ENCODE measurements around the gene PRDM2.

Gene PRDM2

DNA sequence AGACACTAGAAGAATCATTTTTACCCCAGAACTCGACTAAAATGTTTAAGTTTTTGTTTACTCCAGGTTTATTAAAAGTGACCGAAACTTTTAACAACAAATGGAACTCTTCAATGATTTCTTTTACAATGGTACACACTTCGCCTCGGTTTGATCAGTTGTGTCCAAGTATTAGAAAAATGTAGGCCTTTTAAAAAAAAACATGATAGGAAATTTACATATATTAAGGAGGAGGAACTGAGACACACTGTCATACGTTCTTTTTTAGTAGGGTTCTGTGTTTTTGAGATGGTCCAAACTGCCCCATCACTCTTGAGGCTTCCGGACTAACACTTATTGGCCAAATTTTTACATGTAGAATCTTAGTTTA lies 1.3 kb downstream of the PRDM2 start:
- Histone ChIP-seq H3K27ac (no peak overlapping the region), H3K9me3 (ENCODE audit: severe bottlenecking) (peaks cover 19% of the 10 kb centered on the region), H3K4me3 (ENCODE audit: low read depth, low read length) (no peak overlapping the region), H3K36me3 (no peaks in the 10 kb centered on the region), H3K27me3 (ENCODE audit: insufficient read depth, low read depth, severe bottlenecking) (no peaks in the 10 kb centered on the region)
- DNase-seq, result no peak
- TF ChIP-seq, protein P1, sequence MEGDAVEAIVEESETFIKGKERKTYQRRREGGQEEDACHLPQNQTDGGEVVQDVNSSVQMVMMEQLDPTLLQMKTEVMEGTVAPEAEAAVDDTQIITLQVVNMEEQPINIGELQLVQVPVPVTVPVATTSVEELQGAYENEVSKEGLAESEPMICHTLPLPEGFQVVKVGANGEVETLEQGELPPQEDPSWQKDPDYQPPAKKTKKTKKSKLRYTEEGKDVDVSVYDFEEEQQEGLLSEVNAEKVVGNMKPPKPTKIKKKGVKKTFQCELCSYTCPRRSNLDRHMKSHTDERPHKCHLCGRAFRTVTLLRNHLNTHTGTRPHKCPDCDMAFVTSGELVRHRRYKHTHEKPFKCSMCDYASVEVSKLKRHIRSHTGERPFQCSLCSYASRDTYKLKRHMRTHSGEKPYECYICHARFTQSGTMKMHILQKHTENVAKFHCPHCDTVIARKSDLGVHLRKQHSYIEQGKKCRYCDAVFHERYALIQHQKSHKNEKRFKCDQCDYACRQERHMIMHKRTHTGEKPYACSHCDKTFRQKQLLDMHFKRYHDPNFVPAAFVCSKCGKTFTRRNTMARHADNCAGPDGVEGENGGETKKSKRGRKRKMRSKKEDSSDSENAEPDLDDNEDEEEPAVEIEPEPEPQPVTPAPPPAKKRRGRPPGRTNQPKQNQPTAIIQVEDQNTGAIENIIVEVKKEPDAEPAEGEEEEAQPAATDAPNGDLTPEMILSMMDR (IDR thresholded peaks at IDR 0.05; ENCODE audit: low read depth, low read length), result no peak

DNA sequence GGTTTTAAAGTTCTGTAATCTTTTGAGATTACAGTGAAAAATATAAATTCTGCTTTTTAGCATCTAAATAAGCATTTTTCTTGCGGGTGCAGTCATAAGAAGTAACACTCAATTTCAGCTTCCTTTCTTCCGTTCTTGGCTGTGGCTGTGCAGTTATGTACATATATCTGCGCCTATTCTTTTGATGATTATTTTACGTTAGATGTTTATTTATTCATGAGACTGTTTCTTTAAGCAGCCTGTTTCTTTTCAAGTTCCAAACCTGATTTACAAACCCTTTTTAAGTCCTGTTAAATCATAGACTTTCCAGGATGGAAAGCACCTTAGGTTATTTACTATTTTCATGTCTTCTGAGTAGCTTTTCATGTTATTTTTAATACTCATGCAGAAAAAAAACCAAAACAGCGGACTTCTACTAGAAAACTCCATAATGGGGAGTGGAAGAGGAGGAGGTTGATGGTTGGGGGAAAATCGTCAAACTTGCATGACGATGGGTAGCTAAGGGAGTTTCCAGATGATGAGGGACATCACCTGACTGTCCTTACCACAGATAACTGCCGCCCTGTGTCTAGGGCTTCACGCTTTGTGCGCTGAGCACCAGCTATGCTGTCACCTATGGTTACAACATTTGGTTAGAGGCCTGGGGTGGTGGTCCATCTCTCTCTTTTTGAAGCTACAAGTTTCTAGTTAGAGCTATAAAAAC lies 2.6 kb downstream of the PRDM2 start:
- TF ChIP-seq, protein P1 (IDR thresholded peaks at IDR 0.05; ENCODE audit: low read depth, low read length), result no peak
- Histone ChIP-seq H3K36me3 (no peaks in the 10 kb centered on the region), H3K27ac (no peak overlapping the region), H3K9me3 (ENCODE audit: severe bottlenecking) (peaks cover 16% of the 10 kb centered on the region), H3K27me3 (ENCODE audit: insufficient read depth, low read depth, severe bottlenecking) (no peaks in the 10 kb centered on the region), H3K4me3 (ENCODE audit: low read depth, low read length) (no peak overlapping the region)
- DNase-seq, result no peak

DNA sequence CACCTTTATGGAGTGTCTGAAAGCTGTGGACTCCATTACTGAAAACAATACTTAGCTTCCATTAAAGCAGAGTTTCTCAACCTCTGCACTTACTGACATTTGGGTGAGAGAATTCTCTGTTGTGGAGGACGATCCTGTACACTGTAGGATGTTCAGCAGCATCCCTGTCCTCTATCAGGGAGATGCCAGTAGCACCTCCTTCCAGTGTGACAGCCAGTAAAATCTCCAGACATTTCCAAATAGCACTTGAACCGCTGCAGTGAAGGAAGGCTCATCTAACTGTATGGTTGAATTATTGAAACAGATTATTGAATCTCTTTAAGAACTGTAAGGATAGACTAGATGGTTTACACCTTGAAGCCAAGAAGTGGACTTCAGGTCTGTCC lies 3.1 kb downstream of the PRDM2 start:
- TF ChIP-seq, protein P1 (IDR thresholded peaks at IDR 0.05; ENCODE audit: low read depth, low read length), result no peak
- no peak overlapping the region for H3K4me3 ChIP-seq (ENCODE audit: low read depth, low read length)
- peaks cover 14% of the 10 kb centered on the region for H3K9me3 ChIP-seq (ENCODE audit: severe bottlenecking)
- H3K27me3 ChIP-seq (ENCODE audit: insufficient read depth, low read depth, severe bottlenecking), result no peaks in the 10 kb centered on the region
- no peaks in the 10 kb centered on the region for H3K36me3 ChIP-seq
- H3K27ac ChIP-seq, result no peak overlapping the region
- no peak for DNase-seq

DNA sequence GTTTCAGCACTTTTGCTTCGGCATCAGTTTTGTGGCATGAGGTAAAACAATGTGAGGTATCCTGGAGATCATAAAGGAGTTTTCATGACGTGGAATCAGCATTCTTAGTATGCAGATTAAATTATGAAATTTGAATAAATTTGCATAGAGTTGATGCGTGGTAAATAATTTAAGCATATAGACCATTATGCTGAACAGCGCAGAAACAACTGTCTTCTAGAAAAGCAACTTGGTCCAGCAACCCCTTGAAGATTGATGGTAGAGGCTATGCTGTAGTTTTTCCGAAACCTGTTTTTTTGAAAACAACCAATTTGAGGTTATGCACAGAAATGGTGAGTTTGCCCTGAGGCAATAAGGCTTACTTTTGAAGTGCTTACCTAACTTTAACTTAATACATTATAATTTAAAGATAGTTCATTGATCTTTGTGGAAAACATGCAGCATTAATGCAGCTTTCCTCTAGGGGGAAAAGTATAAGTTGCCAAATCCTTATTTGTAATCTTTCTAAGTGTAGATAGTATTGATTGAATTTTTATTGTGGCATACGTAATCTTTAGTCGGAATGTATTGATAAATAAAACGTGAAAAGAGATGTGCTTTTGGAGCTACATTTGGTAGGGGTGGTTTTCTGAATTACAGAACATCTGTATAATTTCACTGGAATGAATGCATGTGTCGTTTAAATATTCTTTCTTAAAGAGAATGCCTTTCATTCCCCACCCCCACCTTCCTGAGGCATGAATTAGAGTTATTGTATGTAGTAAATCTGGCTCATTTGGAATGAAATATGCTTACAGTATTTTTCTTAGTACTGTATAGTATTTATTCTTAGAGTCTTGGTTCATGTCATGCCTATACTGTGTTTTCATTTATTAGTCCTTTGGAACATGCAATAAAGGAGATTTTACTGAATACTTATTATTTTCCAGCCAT lies 3.8 kb downstream of the PRDM2 start:
- Histone ChIP-seq H3K27me3 (ENCODE audit: insufficient read depth, low read depth, severe bottlenecking) (no peaks in the 10 kb centered on the region), H3K9me3 (ENCODE audit: severe bottlenecking) (peaks cover 7% of the 10 kb centered on the region), H3K4me3 (ENCODE audit: low read depth, low read length) (no peak overlapping the region), H3K27ac (no peak overlapping the region), H3K36me3 (no peaks in the 10 kb centered on the region)
- TF ChIP-seq, protein P1 (IDR thresholded peaks at IDR 0.05; ENCODE audit: low read depth, low read length), result no peak
- DNase-seq, result no peak

DNA sequence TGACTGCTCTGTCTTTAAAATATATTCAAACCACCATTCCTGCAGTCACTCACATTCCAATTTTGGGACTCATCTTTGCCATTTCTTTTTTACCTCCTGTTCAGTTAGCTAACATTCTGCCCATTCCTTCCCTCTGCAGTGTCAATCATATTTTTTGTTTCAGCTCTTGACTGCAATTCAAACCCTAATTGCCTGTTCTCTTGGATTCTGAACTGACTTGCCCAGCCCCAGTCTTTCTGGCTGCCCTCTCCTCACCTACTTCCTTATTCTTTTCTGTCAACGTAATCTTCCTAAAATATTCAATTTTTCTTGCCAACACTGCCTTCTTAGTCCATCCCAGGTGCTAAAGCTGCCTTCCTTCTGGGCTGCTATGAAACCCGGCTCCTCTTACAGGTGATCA lies 6.1 kb downstream of the PRDM2 start:
- TF ChIP-seq, protein P1 (IDR thresholded peaks at IDR 0.05; ENCODE audit: low read depth, low read length), result no peak
- H3K27ac ChIP-seq, result no peak overlapping the region
- H3K4me3 ChIP-seq (ENCODE audit: low read depth, low read length), result no peak overlapping the region
- H3K9me3 ChIP-seq (ENCODE audit: severe bottlenecking), result no peaks in the 10 kb centered on the region
- no peaks in the 10 kb centered on the region for H3K36me3 ChIP-seq
- H3K27me3 ChIP-seq (ENCODE audit: insufficient read depth, low read depth, severe bottlenecking), result no peaks in the 10 kb centered on the region
- DNase-seq, result no peak

Data from WERI-Rb-1 (cell line).